WTC11 (cell line): ENCODE data around the gene GRPEL1. TPM values are rescaled to one million over a fixed set of nuclear protein-coding genes. Genes with fewer than 3 reads are reported as not detected.

ENCODE experiments used
- ATAC-seq: fragments of 200-7000 bp; cut with Tn5 transposase; 2 replicates; pipeline ENCODE4 v1.10.0; 2021; ENCODE audit warnings: mild to moderate bottlenecking, moderate library complexity
- CTCF ChIA-PET: fragments of 300-600 bp; sonication (Branson Sonifier 250); formaldehyde crosslinking; loops from one replicate; lab custom pipeline; 2021; ENCODE audit warnings: antibody characterized with exemption; lab: Charles Lee
- POLR2A ChIA-PET: fragments of 350-600 bp; sonication (Branson Sonifier 250); formaldehyde crosslinking; loops from one replicate; lab custom pipeline; 2021; ENCODE audit warnings: antibody characterized with exemption; lab: Charles Lee
- DNase-seq: peaks from one replicate; pipeline ENCODE4 v3.0.0; 2021; ENCODE audit warnings: low spot score
- H3K27ac Mint-ChIP-seq: 2 replicates; pipeline ENCODE4 v1.8.0; 2021; ENCODE audit warnings: mixed read lengths
- H3K27me3 Mint-ChIP-seq: 2 replicates; pipeline ENCODE4 v1.8.0; 2021; ENCODE audit warnings: low read depth, mild to moderate bottlenecking, moderate library complexity, mixed read lengths
- H3K36me3 Mint-ChIP-seq: 2 replicates; pipeline ENCODE4 v1.8.0; 2021; ENCODE audit warnings: mixed read lengths
- H3K4me1 Mint-ChIP-seq: 2 replicates; pipeline ENCODE4 v1.8.0; 2022; ENCODE audit warnings: mixed read lengths
- H3K4me3 Mint-ChIP-seq: 2 replicates; pipeline ENCODE4 v1.8.0; 2021; ENCODE audit warnings: mild to moderate bottlenecking, moderate library complexity, mixed read lengths
- H3K9me3 Mint-ChIP-seq: 2 replicates; pipeline ENCODE4 v1.8.0; 2021; ENCODE audit warnings: mixed read lengths
- CBFB ChIP-seq: sonication (generic); formaldehyde crosslinking; IDR thresholded peaks from 2 replicates; pipeline ENCODE4 v1.8.1; 2022; ENCODE audit warnings: mild to moderate bottlenecking, low read depth, missing genetic modification reagents
- ETV6 ChIP-seq: sonication (generic); formaldehyde crosslinking; IDR thresholded peaks from 2 replicates; pipeline ENCODE4 v1.8.1; 2022; ENCODE audit warnings: mild to moderate bottlenecking, missing genetic modification reagents
- GRHL2 ChIP-seq: fragments of 250-450 bp; sonication (Bioruptor Pico); IDR thresholded peaks from 2 replicates; pipeline ENCODE4 v1.8.0; 2022; ENCODE audit warnings: mild to moderate bottlenecking, moderate library complexity; ENCODE audit not compliant: insufficient replicate concordance, severe bottlenecking
- IRF2 ChIP-seq: sonication (generic); formaldehyde crosslinking; IDR thresholded peaks from 2 replicates; pipeline ENCODE4 v1.8.0; 2022; ENCODE audit warnings: low read depth, missing genetic modification reagents, borderline replicate concordance
- KAT7 ChIP-seq: sonication (generic); formaldehyde crosslinking; IDR thresholded peaks from 2 replicates; pipeline ENCODE4 v1.8.1; 2023; ENCODE audit warnings: missing genetic modification reagents, mild to moderate bottlenecking, borderline replicate concordance
- SMAD4 ChIP-seq: sonication (generic); formaldehyde crosslinking; IDR thresholded peaks from 2 replicates; pipeline ENCODE4 v1.8.0; 2022; ENCODE audit warnings: mild to moderate bottlenecking, missing genetic modification reagents
- total RNA-seq: library from RNA; stranded (reverse); gene quantifications from 3 replicates; pipeline ENCODE4 v1.2.3, GENCODE V29; 2021
- TF ChIP-seq, protein P1 (sequence below): sonication (generic); formaldehyde crosslinking; IDR thresholded peaks from 2 replicates; pipeline ENCODE4 v1.8.1; 2022; ENCODE audit warnings: mild to moderate bottlenecking, moderate library complexity, missing genetic modification reagents
- TF ChIP-seq, protein P2 (sequence below): fragments of 250-450 bp; sonication (Bioruptor Pico); IDR thresholded peaks from 2 replicates; pipeline ENCODE4 v1.9.0; 2021; ENCODE audit warnings: mild to moderate bottlenecking, borderline replicate concordance
- TF ChIP-seq, protein P3 (sequence below): sonication (generic); formaldehyde crosslinking; IDR thresholded peaks from 2 replicates; pipeline ENCODE4 v1.8.0; 2023; ENCODE audit warnings: missing genetic modification reagents
- TF ChIP-seq, protein P4 (sequence below): sonication (generic); formaldehyde crosslinking; IDR thresholded peaks from 2 replicates; pipeline ENCODE4 v1.8.1; 2023; ENCODE audit warnings: mild to moderate bottlenecking, missing genetic modification reagents, borderline replicate concordance
- TF ChIP-seq, protein P5 (sequence below): fragments of 200-600 bp; IDR thresholded peaks from 2 replicates; pipeline ENCODE4 v1.8.0; 2022; ENCODE audit warnings: antibody characterized with exemption
- TF ChIP-seq, protein P6 (sequence below): fragments of 250-450 bp; sonication (Bioruptor Pico); IDR thresholded peaks from 2 replicates; pipeline ENCODE4 v1.9.0; 2021; ENCODE audit warnings: mild to moderate bottlenecking
- TF ChIP-seq, protein P7 (sequence below): sonication (generic); formaldehyde crosslinking; IDR thresholded peaks from 2 replicates; pipeline ENCODE4 v1.8.0; 2022; ENCODE audit warnings: mild to moderate bottlenecking, missing genetic modification reagents
- TF ChIP-seq, protein P8 (sequence below): sonication (generic); formaldehyde crosslinking; IDR thresholded peaks from 2 replicates; pipeline ENCODE4 v1.8.1; 2022; ENCODE audit warnings: low read depth, mild to moderate bottlenecking, moderate library complexity, missing genetic modification reagents, borderline replicate concordance
- TF ChIP-seq, protein P9 (sequence below): sonication (generic); formaldehyde crosslinking; conservative IDR thresholded peaks from 2 replicates; pipeline ENCODE4 v1.8.1; 2022; ENCODE audit warnings: mild to moderate bottlenecking, missing genetic modification reagents

GRPEL1 gene
- total RNA-seq, 1 experiment from 2014 or later, result 50.0 TPM

DNA sequence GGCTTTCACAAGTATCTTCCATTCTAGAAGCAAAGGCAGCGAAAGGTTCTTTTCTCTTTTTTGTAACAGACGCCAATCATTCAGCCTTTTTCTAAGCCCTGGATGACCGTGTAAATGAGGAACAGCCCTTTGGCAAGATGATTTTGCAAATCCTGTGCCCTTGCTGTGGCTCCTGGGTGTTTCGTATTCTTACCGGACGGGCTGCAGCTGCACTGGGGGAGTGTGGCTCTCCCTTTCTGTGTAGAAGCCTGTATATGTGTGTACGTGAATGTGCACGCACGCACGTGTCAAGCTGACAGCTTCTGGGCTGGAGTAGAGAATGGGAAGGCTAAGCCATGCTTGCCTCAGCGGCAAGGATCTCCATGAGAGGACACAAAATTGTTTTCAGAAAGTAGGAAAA, 8.2 kb downstream of the GRPEL1 start (continued):
- TF ChIP-seq, protein P1, sequence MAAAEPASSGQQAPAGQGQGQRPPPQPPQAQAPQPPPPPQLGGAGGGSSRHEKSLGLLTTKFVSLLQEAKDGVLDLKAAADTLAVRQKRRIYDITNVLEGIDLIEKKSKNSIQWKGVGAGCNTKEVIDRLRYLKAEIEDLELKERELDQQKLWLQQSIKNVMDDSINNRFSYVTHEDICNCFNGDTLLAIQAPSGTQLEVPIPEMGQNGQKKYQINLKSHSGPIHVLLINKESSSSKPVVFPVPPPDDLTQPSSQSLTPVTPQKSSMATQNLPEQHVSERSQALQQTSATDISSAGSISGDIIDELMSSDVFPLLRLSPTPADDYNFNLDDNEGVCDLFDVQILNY (CRISPR knock-in tag), result no peak
- TF ChIP-seq, protein P2, sequence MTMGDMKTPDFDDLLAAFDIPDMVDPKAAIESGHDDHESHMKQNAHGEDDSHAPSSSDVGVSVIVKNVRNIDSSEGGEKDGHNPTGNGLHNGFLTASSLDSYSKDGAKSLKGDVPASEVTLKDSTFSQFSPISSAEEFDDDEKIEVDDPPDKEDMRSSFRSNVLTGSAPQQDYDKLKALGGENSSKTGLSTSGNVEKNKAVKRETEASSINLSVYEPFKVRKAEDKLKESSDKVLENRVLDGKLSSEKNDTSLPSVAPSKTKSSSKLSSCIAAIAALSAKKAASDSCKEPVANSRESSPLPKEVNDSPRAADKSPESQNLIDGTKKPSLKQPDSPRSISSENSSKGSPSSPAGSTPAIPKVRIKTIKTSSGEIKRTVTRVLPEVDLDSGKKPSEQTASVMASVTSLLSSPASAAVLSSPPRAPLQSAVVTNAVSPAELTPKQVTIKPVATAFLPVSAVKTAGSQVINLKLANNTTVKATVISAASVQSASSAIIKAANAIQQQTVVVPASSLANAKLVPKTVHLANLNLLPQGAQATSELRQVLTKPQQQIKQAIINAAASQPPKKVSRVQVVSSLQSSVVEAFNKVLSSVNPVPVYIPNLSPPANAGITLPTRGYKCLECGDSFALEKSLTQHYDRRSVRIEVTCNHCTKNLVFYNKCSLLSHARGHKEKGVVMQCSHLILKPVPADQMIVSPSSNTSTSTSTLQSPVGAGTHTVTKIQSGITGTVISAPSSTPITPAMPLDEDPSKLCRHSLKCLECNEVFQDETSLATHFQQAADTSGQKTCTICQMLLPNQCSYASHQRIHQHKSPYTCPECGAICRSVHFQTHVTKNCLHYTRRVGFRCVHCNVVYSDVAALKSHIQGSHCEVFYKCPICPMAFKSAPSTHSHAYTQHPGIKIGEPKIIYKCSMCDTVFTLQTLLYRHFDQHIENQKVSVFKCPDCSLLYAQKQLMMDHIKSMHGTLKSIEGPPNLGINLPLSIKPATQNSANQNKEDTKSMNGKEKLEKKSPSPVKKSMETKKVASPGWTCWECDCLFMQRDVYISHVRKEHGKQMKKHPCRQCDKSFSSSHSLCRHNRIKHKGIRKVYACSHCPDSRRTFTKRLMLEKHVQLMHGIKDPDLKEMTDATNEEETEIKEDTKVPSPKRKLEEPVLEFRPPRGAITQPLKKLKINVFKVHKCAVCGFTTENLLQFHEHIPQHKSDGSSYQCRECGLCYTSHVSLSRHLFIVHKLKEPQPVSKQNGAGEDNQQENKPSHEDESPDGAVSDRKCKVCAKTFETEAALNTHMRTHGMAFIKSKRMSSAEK (CRISPR knock-in tag), result no peak
- no peak for TF ChIP-seq GRHL2 (CRISPR knock-in tag)
- TF ChIP-seq KAT7 (CRISPR knock-in tag), result no peak
- TF ChIP-seq SMAD4 (CRISPR knock-in tag), result no peak
- TF ChIP-seq, protein P3, sequence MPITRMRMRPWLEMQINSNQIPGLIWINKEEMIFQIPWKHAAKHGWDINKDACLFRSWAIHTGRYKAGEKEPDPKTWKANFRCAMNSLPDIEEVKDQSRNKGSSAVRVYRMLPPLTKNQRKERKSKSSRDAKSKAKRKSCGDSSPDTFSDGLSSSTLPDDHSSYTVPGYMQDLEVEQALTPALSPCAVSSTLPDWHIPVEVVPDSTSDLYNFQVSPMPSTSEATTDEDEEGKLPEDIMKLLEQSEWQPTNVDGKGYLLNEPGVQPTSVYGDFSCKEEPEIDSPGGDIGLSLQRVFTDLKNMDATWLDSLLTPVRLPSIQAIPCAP (CRISPR knock-in tag), result no peak
- TF ChIP-seq, protein P4, sequence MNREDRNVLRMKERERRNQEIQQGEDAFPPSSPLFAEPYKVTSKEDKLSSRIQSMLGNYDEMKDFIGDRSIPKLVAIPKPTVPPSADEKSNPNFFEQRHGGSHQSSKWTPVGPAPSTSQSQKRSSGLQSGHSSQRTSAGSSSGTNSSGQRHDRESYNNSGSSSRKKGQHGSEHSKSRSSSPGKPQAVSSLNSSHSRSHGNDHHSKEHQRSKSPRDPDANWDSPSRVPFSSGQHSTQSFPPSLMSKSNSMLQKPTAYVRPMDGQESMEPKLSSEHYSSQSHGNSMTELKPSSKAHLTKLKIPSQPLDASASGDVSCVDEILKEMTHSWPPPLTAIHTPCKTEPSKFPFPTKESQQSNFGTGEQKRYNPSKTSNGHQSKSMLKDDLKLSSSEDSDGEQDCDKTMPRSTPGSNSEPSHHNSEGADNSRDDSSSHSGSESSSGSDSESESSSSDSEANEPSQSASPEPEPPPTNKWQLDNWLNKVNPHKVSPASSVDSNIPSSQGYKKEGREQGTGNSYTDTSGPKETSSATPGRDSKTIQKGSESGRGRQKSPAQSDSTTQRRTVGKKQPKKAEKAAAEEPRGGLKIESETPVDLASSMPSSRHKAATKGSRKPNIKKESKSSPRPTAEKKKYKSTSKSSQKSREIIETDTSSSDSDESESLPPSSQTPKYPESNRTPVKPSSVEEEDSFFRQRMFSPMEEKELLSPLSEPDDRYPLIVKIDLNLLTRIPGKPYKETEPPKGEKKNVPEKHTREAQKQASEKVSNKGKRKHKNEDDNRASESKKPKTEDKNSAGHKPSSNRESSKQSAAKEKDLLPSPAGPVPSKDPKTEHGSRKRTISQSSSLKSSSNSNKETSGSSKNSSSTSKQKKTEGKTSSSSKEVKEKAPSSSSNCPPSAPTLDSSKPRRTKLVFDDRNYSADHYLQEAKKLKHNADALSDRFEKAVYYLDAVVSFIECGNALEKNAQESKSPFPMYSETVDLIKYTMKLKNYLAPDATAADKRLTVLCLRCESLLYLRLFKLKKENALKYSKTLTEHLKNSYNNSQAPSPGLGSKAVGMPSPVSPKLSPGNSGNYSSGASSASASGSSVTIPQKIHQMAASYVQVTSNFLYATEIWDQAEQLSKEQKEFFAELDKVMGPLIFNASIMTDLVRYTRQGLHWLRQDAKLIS (CRISPR knock-in tag), result no peak

DNA sequence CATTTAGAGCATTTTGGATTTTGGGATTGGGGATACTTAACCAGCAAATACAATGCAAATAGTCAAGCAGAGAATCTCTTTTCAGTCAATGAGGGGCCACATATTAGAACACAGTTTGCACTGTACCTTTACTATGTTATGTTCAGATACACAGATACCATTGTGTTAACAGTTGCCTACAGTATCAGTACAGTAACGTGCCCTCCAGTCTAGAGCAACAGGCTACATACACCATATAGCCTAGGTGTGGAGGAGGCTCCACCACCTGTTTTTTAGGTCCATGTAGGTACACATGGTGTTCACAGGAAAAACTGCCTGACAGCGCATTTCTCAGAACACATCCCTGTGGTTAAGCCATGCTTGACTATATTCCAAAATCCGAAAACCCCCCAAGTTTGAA, 9.1 kb downstream of the GRPEL1 start:
- no peak overlapping the region for H3K4me3 Mint-ChIP-seq
- H3K27me3 Mint-ChIP-seq, result no peaks in the 10 kb centered on the region
- H3K27ac Mint-ChIP-seq, result peak overlapping the region; percentile 53; the same call in 1 of the 2 replicates
- no peak for DNase-seq
- ChIA-PET POLR2A (no interaction called here), CTCF (interaction anchor here (1.1 kb wide), 1 partner anchor 12 kb away, joined by 5 read pairs; no protein-coding TSS in a partner anchor)
- peaks cover 64% of the 10 kb centered on the region for H3K36me3 Mint-ChIP-seq
- no peaks in the 10 kb centered on the region for H3K9me3 Mint-ChIP-seq
- no peak for ATAC-seq
- H3K4me1 Mint-ChIP-seq, result peaks cover 4% of the 10 kb centered on the region
- no peak for TF ChIP-seq CBFB
- TF ChIP-seq, protein P5, sequence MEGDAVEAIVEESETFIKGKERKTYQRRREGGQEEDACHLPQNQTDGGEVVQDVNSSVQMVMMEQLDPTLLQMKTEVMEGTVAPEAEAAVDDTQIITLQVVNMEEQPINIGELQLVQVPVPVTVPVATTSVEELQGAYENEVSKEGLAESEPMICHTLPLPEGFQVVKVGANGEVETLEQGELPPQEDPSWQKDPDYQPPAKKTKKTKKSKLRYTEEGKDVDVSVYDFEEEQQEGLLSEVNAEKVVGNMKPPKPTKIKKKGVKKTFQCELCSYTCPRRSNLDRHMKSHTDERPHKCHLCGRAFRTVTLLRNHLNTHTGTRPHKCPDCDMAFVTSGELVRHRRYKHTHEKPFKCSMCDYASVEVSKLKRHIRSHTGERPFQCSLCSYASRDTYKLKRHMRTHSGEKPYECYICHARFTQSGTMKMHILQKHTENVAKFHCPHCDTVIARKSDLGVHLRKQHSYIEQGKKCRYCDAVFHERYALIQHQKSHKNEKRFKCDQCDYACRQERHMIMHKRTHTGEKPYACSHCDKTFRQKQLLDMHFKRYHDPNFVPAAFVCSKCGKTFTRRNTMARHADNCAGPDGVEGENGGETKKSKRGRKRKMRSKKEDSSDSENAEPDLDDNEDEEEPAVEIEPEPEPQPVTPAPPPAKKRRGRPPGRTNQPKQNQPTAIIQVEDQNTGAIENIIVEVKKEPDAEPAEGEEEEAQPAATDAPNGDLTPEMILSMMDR, result no peak
- TF ChIP-seq, protein P6, sequence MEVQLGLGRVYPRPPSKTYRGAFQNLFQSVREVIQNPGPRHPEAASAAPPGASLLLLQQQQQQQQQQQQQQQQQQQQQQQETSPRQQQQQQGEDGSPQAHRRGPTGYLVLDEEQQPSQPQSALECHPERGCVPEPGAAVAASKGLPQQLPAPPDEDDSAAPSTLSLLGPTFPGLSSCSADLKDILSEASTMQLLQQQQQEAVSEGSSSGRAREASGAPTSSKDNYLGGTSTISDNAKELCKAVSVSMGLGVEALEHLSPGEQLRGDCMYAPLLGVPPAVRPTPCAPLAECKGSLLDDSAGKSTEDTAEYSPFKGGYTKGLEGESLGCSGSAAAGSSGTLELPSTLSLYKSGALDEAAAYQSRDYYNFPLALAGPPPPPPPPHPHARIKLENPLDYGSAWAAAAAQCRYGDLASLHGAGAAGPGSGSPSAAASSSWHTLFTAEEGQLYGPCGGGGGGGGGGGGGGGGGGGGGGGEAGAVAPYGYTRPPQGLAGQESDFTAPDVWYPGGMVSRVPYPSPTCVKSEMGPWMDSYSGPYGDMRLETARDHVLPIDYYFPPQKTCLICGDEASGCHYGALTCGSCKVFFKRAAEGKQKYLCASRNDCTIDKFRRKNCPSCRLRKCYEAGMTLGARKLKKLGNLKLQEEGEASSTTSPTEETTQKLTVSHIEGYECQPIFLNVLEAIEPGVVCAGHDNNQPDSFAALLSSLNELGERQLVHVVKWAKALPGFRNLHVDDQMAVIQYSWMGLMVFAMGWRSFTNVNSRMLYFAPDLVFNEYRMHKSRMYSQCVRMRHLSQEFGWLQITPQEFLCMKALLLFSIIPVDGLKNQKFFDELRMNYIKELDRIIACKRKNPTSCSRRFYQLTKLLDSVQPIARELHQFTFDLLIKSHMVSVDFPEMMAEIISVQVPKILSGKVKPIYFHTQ, result no peak
- TF ChIP-seq ETV6, result no peak
- TF ChIP-seq, protein P7, sequence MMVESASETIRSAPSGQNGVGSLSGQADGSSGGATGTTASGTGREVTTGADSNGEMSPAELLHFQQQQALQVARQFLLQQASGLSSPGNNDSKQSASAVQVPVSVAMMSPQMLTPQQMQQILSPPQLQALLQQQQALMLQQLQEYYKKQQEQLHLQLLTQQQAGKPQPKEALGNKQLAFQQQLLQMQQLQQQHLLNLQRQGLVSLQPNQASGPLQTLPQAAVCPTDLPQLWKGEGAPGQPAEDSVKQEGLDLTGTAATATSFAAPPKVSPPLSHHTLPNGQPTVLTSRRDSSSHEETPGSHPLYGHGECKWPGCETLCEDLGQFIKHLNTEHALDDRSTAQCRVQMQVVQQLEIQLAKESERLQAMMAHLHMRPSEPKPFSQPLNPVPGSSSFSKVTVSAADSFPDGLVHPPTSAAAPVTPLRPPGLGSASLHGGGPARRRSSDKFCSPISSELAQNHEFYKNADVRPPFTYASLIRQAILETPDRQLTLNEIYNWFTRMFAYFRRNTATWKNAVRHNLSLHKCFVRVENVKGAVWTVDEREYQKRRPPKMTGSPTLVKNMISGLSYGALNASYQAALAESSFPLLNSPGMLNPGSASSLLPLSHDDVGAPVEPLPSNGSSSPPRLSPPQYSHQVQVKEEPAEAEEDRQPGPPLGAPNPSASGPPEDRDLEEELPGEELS, result no peak
- TF ChIP-seq, protein P8, sequence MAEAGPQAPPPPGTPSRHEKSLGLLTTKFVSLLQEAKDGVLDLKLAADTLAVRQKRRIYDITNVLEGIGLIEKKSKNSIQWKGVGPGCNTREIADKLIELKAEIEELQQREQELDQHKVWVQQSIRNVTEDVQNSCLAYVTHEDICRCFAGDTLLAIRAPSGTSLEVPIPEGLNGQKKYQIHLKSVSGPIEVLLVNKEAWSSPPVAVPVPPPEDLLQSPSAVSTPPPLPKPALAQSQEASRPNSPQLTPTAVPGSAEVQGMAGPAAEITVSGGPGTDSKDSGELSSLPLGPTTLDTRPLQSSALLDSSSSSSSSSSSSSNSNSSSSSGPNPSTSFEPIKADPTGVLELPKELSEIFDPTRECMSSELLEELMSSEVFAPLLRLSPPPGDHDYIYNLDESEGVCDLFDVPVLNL (CRISPR knock-in tag), result no peak
- TF ChIP-seq IRF2, result no peak
- TF ChIP-seq, protein P9, sequence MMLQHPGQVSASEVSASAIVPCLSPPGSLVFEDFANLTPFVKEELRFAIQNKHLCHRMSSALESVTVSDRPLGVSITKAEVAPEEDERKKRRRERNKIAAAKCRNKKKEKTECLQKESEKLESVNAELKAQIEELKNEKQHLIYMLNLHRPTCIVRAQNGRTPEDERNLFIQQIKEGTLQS (CRISPR knock-in tag), result no peak
- TF ChIP-seq, protein P3 (CRISPR knock-in tag), result no peak
